Left ventricle myocardium inferior (tissue), 1 donor: Measurements from ENCODE around the gene RUNX3. TPM values are rescaled to one million over a fixed set of nuclear protein-coding genes. Genes with fewer than 3 reads are reported as not detected.

Source experiments
- DNase-seq: peaks from one replicate; pipeline ENCODE4 v3.0.0-alpha.2; 2020
- H3K27ac ChIP-seq: fragments of 200-600 bp; replicated peaks from 2 replicates; pipeline ENCODE4 v1.8.0; 2021
- H3K27me3 ChIP-seq: fragments of 200-600 bp; 2 replicates; pipeline ENCODE4 v1.8.0; 2021; ENCODE audit warnings: low read depth
- H3K36me3 ChIP-seq: fragments of 200-600 bp; 2 replicates; pipeline ENCODE4 v1.8.0; 2021
- H3K4me1 ChIP-seq: fragments of 200-600 bp; 2 replicates; pipeline ENCODE4 v1.8.0; 2021
- H3K4me3 ChIP-seq: fragments of 200-600 bp; 2 replicates; pipeline ENCODE4 v1.8.0; 2021; ENCODE audit warnings: mild to moderate bottlenecking, moderate library complexity
- H3K9me3 ChIP-seq: fragments of 200-600 bp; replicated peaks from 2 replicates; pipeline ENCODE4 v1.8.0; 2021
- intact Hi-C: fragments of 100-400 bp; cut with micrococcal nuclease; formaldehyde crosslinking; loops from one replicate; pipeline ENCODE4 v1.11.0; 2022
- total RNA-seq: library from RNA; stranded (reverse); fragmentation: NEBNext Ultra II Directional; extraction: Animal tissue kit (Norgen Biotek cat#: 25700); gene quantifications from one replicate; pipeline ENCODE4 v1.2.1, GENCODE V29; 2021
- TF ChIP-seq, protein P1 (sequence below): fragments of 200-600 bp; IDR thresholded peaks from 2 replicates; pipeline ENCODE4 v1.8.0; 2021; ENCODE audit warnings: antibody characterized with exemption, mild to moderate bottlenecking, borderline replicate concordance
- donor health status: DM: no; HTN: yes; CAD: no; lungs with severe emphysema.

RUNX3 gene
- total RNA-seq, 1 donor from 2014 or later, result 0.52 TPM

DNA sequence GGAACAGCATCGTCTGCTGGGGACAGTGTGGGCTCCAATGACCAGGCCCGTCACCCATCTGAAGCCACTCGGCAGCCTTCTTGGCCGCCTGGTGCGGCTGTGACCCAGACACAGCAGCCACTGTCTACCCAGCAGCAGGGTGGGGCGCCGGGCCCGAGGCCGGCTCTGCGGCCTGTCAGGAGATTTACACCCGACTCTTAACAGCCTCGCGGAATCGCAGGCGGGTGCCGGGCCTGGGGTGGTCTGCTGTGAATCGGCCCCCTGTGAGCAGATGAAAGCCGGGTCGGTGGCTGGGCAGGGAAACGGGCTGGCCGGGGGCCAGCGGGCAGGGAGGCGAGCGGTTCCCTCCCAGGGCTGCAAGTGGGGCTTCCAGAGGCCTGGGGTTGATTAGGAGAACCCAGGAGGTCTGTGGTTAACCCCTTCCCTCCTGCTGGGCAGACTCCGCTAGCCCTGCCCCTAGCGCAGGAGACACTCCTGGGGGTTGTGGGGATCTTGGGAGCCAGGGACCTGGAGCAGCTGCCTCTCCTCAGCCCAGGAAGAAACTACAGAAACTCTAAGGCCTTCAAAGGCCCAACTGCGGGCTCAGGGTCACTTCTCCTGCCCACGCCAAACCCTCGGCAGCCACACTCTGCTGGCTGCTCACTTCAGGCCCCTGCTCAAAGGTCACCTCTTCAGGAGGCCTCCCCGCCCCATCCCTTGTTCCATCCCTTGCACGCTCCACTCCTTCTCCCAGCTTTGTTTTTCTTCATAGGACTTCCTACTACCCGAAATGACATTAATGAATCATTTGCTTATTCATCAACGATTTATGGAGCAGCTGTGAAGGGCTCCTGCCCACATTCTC, 15.6 kb downstream of the RUNX3 start:
- H3K4me3 ChIP-seq, result no peak overlapping the region
- no peaks in the 10 kb centered on the region for H3K36me3 ChIP-seq
- H3K9me3 ChIP-seq, result no peaks in the 10 kb centered on the region
- DNase-seq, result no peak
- intact Hi-C loops, result no loop called here
- H3K27ac ChIP-seq, result no peak overlapping the region
- peaks cover 42% of the 10 kb centered on the region for H3K27me3 ChIP-seq
- TF ChIP-seq, protein P1, sequence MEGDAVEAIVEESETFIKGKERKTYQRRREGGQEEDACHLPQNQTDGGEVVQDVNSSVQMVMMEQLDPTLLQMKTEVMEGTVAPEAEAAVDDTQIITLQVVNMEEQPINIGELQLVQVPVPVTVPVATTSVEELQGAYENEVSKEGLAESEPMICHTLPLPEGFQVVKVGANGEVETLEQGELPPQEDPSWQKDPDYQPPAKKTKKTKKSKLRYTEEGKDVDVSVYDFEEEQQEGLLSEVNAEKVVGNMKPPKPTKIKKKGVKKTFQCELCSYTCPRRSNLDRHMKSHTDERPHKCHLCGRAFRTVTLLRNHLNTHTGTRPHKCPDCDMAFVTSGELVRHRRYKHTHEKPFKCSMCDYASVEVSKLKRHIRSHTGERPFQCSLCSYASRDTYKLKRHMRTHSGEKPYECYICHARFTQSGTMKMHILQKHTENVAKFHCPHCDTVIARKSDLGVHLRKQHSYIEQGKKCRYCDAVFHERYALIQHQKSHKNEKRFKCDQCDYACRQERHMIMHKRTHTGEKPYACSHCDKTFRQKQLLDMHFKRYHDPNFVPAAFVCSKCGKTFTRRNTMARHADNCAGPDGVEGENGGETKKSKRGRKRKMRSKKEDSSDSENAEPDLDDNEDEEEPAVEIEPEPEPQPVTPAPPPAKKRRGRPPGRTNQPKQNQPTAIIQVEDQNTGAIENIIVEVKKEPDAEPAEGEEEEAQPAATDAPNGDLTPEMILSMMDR, result no peak
- peaks cover 6% of the 10 kb centered on the region for H3K4me1 ChIP-seq

DNA sequence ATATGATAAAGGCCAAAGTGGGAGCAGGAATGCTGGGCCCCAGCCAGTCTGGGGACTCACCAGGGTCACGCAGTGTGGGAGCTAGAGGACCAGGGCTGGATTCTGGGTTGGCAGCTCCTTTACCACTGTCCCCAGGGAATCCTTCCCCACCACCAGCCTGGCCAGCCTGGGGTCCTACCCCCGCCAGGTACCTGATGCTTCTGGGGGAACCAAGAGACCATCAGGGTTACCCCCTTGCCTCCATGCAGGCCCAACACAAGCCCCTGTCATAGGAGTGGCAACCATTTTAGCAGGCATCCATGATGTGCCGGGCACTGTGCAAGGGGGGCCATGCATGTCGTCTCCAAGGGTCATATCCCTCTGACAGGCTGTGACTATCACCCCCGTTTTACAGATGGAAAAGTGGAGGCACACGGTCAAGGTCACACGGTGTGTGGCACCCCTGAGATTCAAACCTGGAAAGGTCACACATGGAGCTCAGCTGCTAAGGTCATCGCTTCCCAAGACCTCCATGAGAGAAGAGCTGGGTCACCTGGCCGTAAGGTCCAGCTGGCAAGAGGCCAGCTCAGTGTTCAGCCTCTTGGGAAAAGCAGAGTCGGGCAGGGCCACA, 16.4 kb downstream of the RUNX3 start:
- intact Hi-C loops, result no loop called here
- Histone ChIP-seq H3K4me1 (peaks cover 6% of the 10 kb centered on the region), H3K9me3 (no peaks in the 10 kb centered on the region), H3K36me3 (no peaks in the 10 kb centered on the region), H3K27ac (no peak overlapping the region), H3K4me3 (no peak overlapping the region), H3K27me3 (peaks cover 42% of the 10 kb centered on the region)
- DNase-seq, result no peak
- TF ChIP-seq, protein P1, result no peak

DNA sequence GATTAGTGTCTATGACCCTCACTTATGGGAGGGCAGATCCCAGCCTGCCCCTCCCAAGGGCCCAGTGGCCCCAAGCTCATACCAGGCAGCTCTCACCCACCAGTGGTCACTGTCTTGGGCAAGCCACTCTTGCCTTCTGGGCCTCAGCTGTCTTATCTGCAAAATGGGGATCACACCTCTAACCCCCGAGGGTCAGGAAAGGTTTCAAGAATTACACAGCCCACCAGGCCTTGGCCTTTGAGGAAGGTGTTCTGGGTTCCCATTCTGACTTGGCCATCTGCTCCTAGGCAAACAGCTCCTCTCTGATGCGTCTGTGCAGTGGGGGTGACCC, 16.8 kb downstream of the RUNX3 start:
- Histone ChIP-seq H3K27me3 (peaks cover 47% of the 10 kb centered on the region), H3K36me3 (no peaks in the 10 kb centered on the region), H3K27ac (no peak overlapping the region), H3K9me3 (no peaks in the 10 kb centered on the region), H3K4me1 (peaks cover 6% of the 10 kb centered on the region), H3K4me3 (no peak overlapping the region)
- intact Hi-C loops, result no loop called here
- TF ChIP-seq, protein P1, result no peak
- DNase-seq, result no peak

DNA sequence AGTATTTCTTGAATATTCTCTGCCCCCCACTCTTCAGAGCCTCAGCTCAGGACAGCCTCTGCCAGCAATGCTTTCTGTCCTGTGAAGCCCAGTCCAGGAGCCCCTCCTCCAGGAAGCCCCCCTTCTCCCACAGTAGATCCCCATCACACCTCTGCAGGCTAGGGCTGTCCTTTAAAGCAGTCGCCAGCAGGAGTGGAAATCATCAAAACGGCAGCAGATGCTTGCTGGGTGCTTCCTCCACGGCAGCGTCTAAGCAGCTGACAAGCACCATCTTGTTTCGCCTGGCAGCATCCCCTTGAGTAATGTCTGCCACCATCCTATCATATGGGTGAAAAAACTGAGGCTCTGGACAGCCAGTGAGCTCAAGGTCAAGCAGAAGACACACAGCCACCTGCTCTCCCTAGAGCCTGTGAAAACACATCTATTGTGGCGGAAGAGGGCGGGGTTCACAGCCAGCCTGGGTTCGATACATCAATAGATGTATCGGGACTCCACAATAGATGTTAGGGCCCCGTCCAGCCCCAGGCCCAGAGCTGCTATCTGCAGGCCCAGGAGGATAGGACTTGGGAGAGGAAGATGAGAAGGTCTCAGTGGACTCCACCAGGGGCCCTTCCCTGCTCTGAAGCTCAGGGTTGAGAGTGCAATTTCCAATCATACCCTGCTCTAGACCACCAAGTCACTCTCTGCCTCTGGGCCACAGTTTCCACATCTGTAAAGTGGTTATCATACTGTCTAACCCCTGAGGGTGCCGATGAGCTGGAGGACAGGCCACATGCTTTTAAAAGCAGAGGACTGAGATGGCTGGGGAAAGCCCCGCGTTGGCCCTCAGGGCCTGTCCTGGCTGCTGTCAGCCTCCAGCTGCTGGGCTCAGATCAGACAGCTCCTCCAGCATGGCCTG, 17.5 kb downstream of the RUNX3 start:
- peaks cover 6% of the 10 kb centered on the region for H3K4me1 ChIP-seq

DNA sequence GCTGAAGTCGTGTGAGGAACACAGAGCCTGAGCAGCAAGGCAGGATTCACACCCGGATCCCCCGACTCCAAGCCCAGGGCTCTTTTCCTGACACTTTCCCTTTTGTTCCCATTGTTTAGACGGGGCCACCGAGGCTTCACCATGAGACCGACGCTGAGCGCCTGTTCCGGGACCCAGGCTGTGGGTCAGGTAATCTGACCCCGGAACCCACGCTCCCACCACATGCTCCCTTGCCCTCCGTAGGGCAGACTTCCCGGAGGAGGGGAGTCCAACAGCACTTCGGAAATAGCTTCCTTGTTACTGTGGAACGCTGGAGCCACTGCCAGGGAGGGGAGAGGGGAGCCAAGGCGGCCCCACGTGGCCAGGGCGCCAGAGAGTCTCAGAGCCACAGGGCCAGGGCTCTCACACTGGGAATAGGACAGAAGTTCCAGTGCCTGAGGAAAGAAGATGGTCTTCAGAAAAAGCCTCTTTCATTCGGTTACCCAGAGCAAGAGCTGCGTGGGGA, 18.4 kb downstream of the RUNX3 start:
- Histone ChIP-seq H3K9me3 (no peaks in the 10 kb centered on the region), H3K4me1 (peaks cover 6% of the 10 kb centered on the region), H3K4me3 (no peak overlapping the region), H3K27me3 (peaks cover 48% of the 10 kb centered on the region), H3K36me3 (no peaks in the 10 kb centered on the region), H3K27ac (no peak overlapping the region)
- TF ChIP-seq, protein P1, result no peak
- no peak for DNase-seq
- intact Hi-C loops, result no loop called here

More for the DNA sequence above, 17.5 kb downstream of the RUNX3 start:
- TF ChIP-seq, protein P1, result no peak
- H3K36me3 ChIP-seq, result no peaks in the 10 kb centered on the region
- peaks cover 48% of the 10 kb centered on the region for H3K27me3 ChIP-seq
- intact Hi-C loops, result no loop called here
- no peak overlapping the region for H3K27ac ChIP-seq
- DNase-seq, result no peak
- H3K4me3 ChIP-seq, result no peak overlapping the region
- no peaks in the 10 kb centered on the region for H3K9me3 ChIP-seq
